Activated naive CD4-positive, alpha-beta T cell treated with anti-CD3 and anti-CD28 coated beads for 36 hours (primary cell): ENCODE results near the gene ADGRA1. TPM values are rescaled to one million over a fixed set of nuclear protein-coding genes. Genes with fewer than 3 reads are reported as not detected.
"Not testable (repeated sequence)": the region's sequence is repeated elsewhere in the genome, so short reads cannot be mapped to it uniquely, and the experiment has no call there.

ENCODE experiments used
- CTCF ChIA-PET: fragments of 350-600 bp; sonication (Branson Sonifier 250); formaldehyde crosslinking; loops from one replicate; lab custom pipeline; 2021; ENCODE audit warnings: antibody characterized with exemption; lab: Charles Lee
- DNase-seq: peaks from one replicate; pipeline ENCODE4 v3.0.0-alpha.2; 2020
- H3K27ac Mint-ChIP-seq: one replicate; pipeline ENCODE4 v1.8.0; 2021; ENCODE audit warnings: mild to moderate bottlenecking, mixed read lengths
- H3K27me3 Mint-ChIP-seq: one replicate; pipeline ENCODE4 v1.8.0; 2021; ENCODE audit warnings: low read depth, mixed read lengths
- H3K36me3 Mint-ChIP-seq: one replicate; pipeline ENCODE4 v1.8.0; 2021; ENCODE audit warnings: low read depth, mixed read lengths
- H3K4me1 Mint-ChIP-seq: one replicate; pipeline ENCODE4 v1.8.0; 2021; ENCODE audit warnings: low read depth, mixed read lengths
- H3K4me3 Mint-ChIP-seq: one replicate; pipeline ENCODE4 v1.8.0; 2021; ENCODE audit warnings: mild to moderate bottlenecking, moderate library complexity, mixed read lengths
- H3K9me3 Mint-ChIP-seq: one replicate; pipeline ENCODE4 v1.8.0; 2021; ENCODE audit warnings: mixed read lengths
- intact Hi-C: fragments of 100-400 bp; cut with micrococcal nuclease; formaldehyde crosslinking; loops from one replicate; pipeline ENCODE4 v1.15.1; 2023
- total RNA-seq, 2 experiments: library from RNA; stranded (reverse); gene quantifications; one replicate each; pipeline ENCODE4 v1.2.3, GENCODE V29; 2021

Gene ADGRA1
- total RNA-seq, 2 experiments from 2014 or later, result not detected

- Mint-ChIP-seq H3K27me3 (peaks cover 7% of the 10 kb centered on the region), H3K36me3 (no peaks in the 10 kb centered on the region), H3K27ac (no peak overlapping the region), H3K4me1 (peaks cover 4% of the 10 kb centered on the region), H3K4me3 (no peak overlapping the region), H3K9me3 (peaks cover 16% of the 10 kb centered on the region)
- intact Hi-C loops, result no loop called here
- DNase-seq, result no peak
- CTCF ChIA-PET, result interaction anchor here (0.6 kb wide), 1 partner anchor 43 kb away, joined by 3 read pairs; no protein-coding TSS in a partner anchor
These were observed 15.7 kb downstream of the ADGRA1 start for GRCh38 chr10:133103311-133103910.

GRCh38 chr10:133104068-133104962, 16.6 kb downstream of the ADGRA1 start:
- H3K27me3 Mint-ChIP-seq, result peaks cover 7% of the 10 kb centered on the region
- no peaks in the 10 kb centered on the region for H3K36me3 Mint-ChIP-seq
- intact Hi-C loops, result no loop called here
- DNase-seq, result no peak
- H3K4me3 Mint-ChIP-seq, result no peak overlapping the region
- CTCF ChIA-PET, result interaction anchor here (0.6 kb wide), 1 partner anchor 44 kb away, joined by 3 read pairs; no protein-coding TSS in a partner anchor
- peaks cover 22% of the 10 kb centered on the region for H3K9me3 Mint-ChIP-seq
- peaks cover 4% of the 10 kb centered on the region for H3K4me1 Mint-ChIP-seq
- no peak overlapping the region for H3K27ac Mint-ChIP-seq

- H3K27ac Mint-ChIP-seq, result no peak overlapping the region
- H3K9me3 Mint-ChIP-seq, result peaks cover 24% of the 10 kb centered on the region
- peaks cover 7% of the 10 kb centered on the region for H3K27me3 Mint-ChIP-seq
- no peaks in the 10 kb centered on the region for H3K36me3 Mint-ChIP-seq
- intact Hi-C loops, result no loop called here
- no peak overlapping the region for H3K4me3 Mint-ChIP-seq
- CTCF ChIA-PET, result no interaction called here
- DNase-seq, result no peak
- H3K4me1 Mint-ChIP-seq, result peaks cover 4% of the 10 kb centered on the region
These were observed 17.4 kb downstream of the ADGRA1 start for GRCh38 chr10:133104963-133105640.

GRCh38 chr10:133105686-133106390, 18.1 kb downstream of the ADGRA1 start:
- Mint-ChIP-seq H3K27ac (no peak overlapping the region), H3K36me3 (no peaks in the 10 kb centered on the region), H3K4me1 (peaks cover 4% of the 10 kb centered on the region), H3K4me3 (no peak overlapping the region), H3K9me3 (peaks cover 24% of the 10 kb centered on the region), H3K27me3 (peaks cover 10% of the 10 kb centered on the region)
- DNase-seq, result no peak
- intact Hi-C loops, result no loop called here
- CTCF ChIA-PET, result interaction anchor here (0.6 kb wide), 1 partner anchor 14 kb away, joined by 3 read pairs; no protein-coding TSS in a partner anchor

- Mint-ChIP-seq H3K27me3 (peaks cover 10% of the 10 kb centered on the region), H3K9me3 (peaks cover 24% of the 10 kb centered on the region), H3K27ac (no peak overlapping the region), H3K36me3 (no peaks in the 10 kb centered on the region), H3K4me3 (no peak overlapping the region), H3K4me1 (peaks cover 2% of the 10 kb centered on the region)
- no peak for DNase-seq
- intact Hi-C loops, result no loop called here
- CTCF ChIA-PET, result no interaction called here
These were observed 18.8 kb downstream of the ADGRA1 start for GRCh38 chr10:133106516-133106915.

GRCh38 chr10:133107442-133107841, 19.7 kb downstream of the ADGRA1 start:
- H3K36me3 Mint-ChIP-seq, result no peaks in the 10 kb centered on the region
- CTCF ChIA-PET, result no interaction called here
- no peaks in the 10 kb centered on the region for H3K4me1 Mint-ChIP-seq
- H3K27ac Mint-ChIP-seq, result no peak overlapping the region
- no peak overlapping the region for H3K4me3 Mint-ChIP-seq
- H3K27me3 Mint-ChIP-seq, result peaks cover 6% of the 10 kb centered on the region
- H3K9me3 Mint-ChIP-seq, result peaks cover 24% of the 10 kb centered on the region
- no peak for DNase-seq
- intact Hi-C loops, result no loop called here

- Mint-ChIP-seq H3K4me3 (no peak overlapping the region), H3K27me3 (peaks cover 6% of the 10 kb centered on the region), H3K27ac (no peak overlapping the region), H3K9me3 (peaks cover 24% of the 10 kb centered on the region), H3K4me1 (no peaks in the 10 kb centered on the region), H3K36me3 (no peaks in the 10 kb centered on the region)
- intact Hi-C loops, result no loop called here
- CTCF ChIA-PET, result interaction anchor here (1.3 kb wide), 1 partner anchor 34 kb away, joined by 3 read pairs; no protein-coding TSS in a partner anchor
- DNase-seq, result no peak
These were observed 22.0 kb downstream of the ADGRA1 start for GRCh38 chr10:133109711-133110110.

GRCh38 chr10:133110133-133110532, 22.4 kb downstream of the ADGRA1 start:
- H3K9me3 Mint-ChIP-seq, result peaks cover 24% of the 10 kb centered on the region
- CTCF ChIA-PET, result interaction anchor here (1.3 kb wide), 1 partner anchor 33 kb away, joined by 3 read pairs; no protein-coding TSS in a partner anchor
- intact Hi-C loops, result no loop called here
- H3K27me3 Mint-ChIP-seq, result peaks cover 3% of the 10 kb centered on the region
- no peak for DNase-seq
- no peak overlapping the region for H3K27ac Mint-ChIP-seq
- H3K36me3 Mint-ChIP-seq, result no peaks in the 10 kb centered on the region
- H3K4me3 Mint-ChIP-seq, result no peak overlapping the region
- no peaks in the 10 kb centered on the region for H3K4me1 Mint-ChIP-seq

- no peak overlapping the region for H3K27ac Mint-ChIP-seq
- DNase-seq, result no peak
- intact Hi-C loops, result no loop called here
These were observed 23.0 kb downstream of the ADGRA1 start for GRCh38 chr10:133110609-133111275.

GRCh38 chr10:133111640-133112039, 23.9 kb downstream of the ADGRA1 start:
- DNase-seq, intact Hi-C loops, CTCF ChIA-PET, H3K4me3 Mint-ChIP-seq, H3K4me1 Mint-ChIP-seq, H3K27me3 Mint-ChIP-seq, H3K27ac Mint-ChIP-seq, H3K36me3 Mint-ChIP-seq: not testable (repeated sequence)
- H3K9me3 Mint-ChIP-seq, result peaks cover 23% of the 10 kb centered on the region

More at GRCh38 chr10:133110609-133111275, 23.0 kb downstream of the ADGRA1 start:
- Mint-ChIP-seq H3K9me3 (peaks cover 24% of the 10 kb centered on the region), H3K4me1 (no peaks in the 10 kb centered on the region), H3K4me3 (no peak overlapping the region), H3K36me3 (no peaks in the 10 kb centered on the region), H3K27me3 (peaks cover 2% of the 10 kb centered on the region)
- CTCF ChIA-PET, result interaction anchor here (1.3 kb wide), 1 partner anchor 33 kb away, joined by 3 read pairs; no protein-coding TSS in a partner anchor

- no peaks in the 10 kb centered on the region for H3K36me3 Mint-ChIP-seq
- DNase-seq, result no peak
- intact Hi-C loops, result no loop called here
- H3K4me1 Mint-ChIP-seq, result no peaks in the 10 kb centered on the region
- no peak overlapping the region for H3K4me3 Mint-ChIP-seq
- peaks cover 11% of the 10 kb centered on the region for H3K9me3 Mint-ChIP-seq
- CTCF ChIA-PET, result no interaction called here
- no peak overlapping the region for H3K27ac Mint-ChIP-seq
- H3K27me3 Mint-ChIP-seq, result peaks cover 2% of the 10 kb centered on the region
These were observed 25.6 kb downstream of the ADGRA1 start for GRCh38 chr10:133113146-133113830.
